DND-41 (cell line): ENCODE results near the gene FOXO6.

Source experiments
- EZH2 ChIP-seq: IDR thresholded peaks from 3 replicates; pipeline ENCODE4 v1.6.1; 2012; ENCODE audit warnings: borderline replicate concordance, low read depth, mild to moderate bottlenecking, moderate library complexity, low read length, inconsistent platforms; ENCODE audit not compliant: severe bottlenecking
- TF ChIP-seq, protein P1 (sequence below): IDR thresholded peaks from 2 replicates; pipeline ENCODE4 v1.5.1; 2012; ENCODE audit warnings: borderline replicate concordance, low read length, moderate library complexity, mild to moderate bottlenecking; ENCODE audit not compliant: poor library complexity, severe bottlenecking; ENCODE audit errors: extremely low read depth

DNA sequence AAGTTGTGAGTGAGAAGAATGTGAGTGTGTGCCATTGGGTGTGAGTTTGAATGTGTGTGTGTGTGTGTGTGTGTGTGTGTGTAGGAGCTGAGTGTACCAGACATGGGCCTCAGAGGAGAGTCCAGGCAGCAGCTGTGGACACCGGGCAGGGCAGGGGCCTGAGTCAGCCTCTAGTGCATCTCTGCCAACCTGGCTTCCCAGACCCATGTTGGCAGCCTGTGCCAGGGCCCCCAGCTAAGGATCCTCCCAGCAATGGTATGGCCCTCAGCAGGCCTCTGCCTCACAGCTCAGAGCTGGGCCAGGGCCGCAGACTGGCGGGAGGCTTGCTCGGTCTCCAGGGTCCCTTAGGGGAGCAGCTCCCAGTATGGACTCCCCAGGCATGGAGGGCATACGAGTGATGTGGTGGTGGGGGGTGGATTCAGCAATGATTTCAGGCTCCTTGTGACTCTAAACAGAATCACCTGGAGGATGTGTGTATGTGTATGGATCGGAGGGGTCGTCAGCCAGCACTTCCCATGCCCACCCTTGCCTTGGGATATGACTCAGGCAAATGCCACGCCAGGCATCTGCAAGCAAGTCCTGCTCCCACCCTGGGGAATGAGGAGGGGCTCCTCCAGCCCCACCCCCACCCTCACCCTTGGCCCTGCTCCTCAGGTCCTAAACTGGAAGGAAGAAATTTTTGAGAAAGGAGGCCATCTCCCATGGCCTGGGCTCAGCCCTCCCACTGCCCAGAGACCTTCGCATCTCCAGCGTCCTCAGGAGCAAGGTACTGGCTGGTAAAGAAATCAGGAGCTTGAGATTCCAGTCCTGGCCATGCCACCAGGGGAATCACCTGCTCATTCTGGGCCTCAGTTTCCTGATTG is 1.8 kb upstream of the FOXO6 start:
- TF ChIP-seq EZH2, result no peak
- TF ChIP-seq, protein P1, sequence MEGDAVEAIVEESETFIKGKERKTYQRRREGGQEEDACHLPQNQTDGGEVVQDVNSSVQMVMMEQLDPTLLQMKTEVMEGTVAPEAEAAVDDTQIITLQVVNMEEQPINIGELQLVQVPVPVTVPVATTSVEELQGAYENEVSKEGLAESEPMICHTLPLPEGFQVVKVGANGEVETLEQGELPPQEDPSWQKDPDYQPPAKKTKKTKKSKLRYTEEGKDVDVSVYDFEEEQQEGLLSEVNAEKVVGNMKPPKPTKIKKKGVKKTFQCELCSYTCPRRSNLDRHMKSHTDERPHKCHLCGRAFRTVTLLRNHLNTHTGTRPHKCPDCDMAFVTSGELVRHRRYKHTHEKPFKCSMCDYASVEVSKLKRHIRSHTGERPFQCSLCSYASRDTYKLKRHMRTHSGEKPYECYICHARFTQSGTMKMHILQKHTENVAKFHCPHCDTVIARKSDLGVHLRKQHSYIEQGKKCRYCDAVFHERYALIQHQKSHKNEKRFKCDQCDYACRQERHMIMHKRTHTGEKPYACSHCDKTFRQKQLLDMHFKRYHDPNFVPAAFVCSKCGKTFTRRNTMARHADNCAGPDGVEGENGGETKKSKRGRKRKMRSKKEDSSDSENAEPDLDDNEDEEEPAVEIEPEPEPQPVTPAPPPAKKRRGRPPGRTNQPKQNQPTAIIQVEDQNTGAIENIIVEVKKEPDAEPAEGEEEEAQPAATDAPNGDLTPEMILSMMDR, result no peak
